H1 (cell line): ENCODE measurements around the gene CELSR1. TPM values are rescaled to one million over a fixed set of nuclear protein-coding genes. Genes with fewer than 3 reads are reported as not detected.

Source experiments
- CTCF ChIA-PET: fragments of 300-600 bp; sonication (Branson Sonifier 250); formaldehyde crosslinking; loops from one replicate; lab custom pipeline; 2021; ENCODE audit not compliant: partially characterized antibody; lab: Charles Lee
- POLR2A ChIA-PET: fragments of 300-600 bp; sonication (Branson Sonifier 250); formaldehyde crosslinking; loops from one replicate; lab custom pipeline; 2021; ENCODE audit warnings: inconsistent platforms; ENCODE audit not compliant: partially characterized antibody; lab: Charles Lee
- DNase-seq, 2 experiments: peaks; one replicate each; pipeline versions ENCODE4 v3.0.0 to v3.0.0-alpha.2; 2010 to 2022; ENCODE audit warnings: low spot score in 2 of 2, low read depth in 1 of 2, mixed read lengths in 1 of 2
- FAIRE-seq: peaks from 2 replicates; lab custom pipeline; 2011; peaks lifted over from hg19 to GRCh38; lab: Jason Lieb, UNC
- H2AFZ ChIP-seq: 2 replicates; pipeline ENCODE4 v1.8.1; 2012; ENCODE audit warnings: low read length, inconsistent platforms
- H2AK5ac ChIP-seq: 2 replicates; pipeline ENCODE4 v1.6.1; 2013; ENCODE audit warnings: low read depth, low read length
- H2BK120ac ChIP-seq: replicated peaks from 2 replicates; pipeline ENCODE3; 2013; ENCODE audit warnings: low read depth, low read length, inconsistent platforms
- H2BK12ac ChIP-seq: 2 replicates; pipeline ENCODE4 v1.6.1; 2013; ENCODE audit warnings: low read depth, low read length
- H2BK15ac ChIP-seq: 2 replicates; pipeline ENCODE4 v1.6.1; 2013; ENCODE audit warnings: low read length
- H2BK20ac ChIP-seq: 2 replicates; pipeline ENCODE4 v1.6.1; 2013; ENCODE audit warnings: low read length
- H2BK5ac ChIP-seq: 2 replicates; pipeline ENCODE4 v1.6.1; 2013; ENCODE audit warnings: low read depth, low read length
- H3K14ac ChIP-seq: 2 replicates; pipeline ENCODE4 v1.6.1; 2013; ENCODE audit warnings: inconsistent platforms; ENCODE audit not compliant: insufficient read length
- H3K18ac ChIP-seq: 2 replicates; pipeline ENCODE4 v1.6.1; 2013; ENCODE audit warnings: low read length; ENCODE audit errors: extremely low read depth
- H3K23ac ChIP-seq: 2 replicates; pipeline ENCODE4 v1.6.1; 2013; ENCODE audit warnings: inconsistent platforms; ENCODE audit not compliant: insufficient read length
- H3K23me2 ChIP-seq: 2 replicates; pipeline ENCODE4 v1.6.1; 2013; ENCODE audit warnings: low read depth, low read length
- H3K27ac ChIP-seq: 2 replicates; pipeline ENCODE4 v1.6.1; 2011; ENCODE audit warnings: low read depth, low read length, inconsistent platforms
- H3K27me3 ChIP-seq, 4 experiments: replicated peaks in 1 of 4; 1 replicate in 1 of 4; 2 replicates in 3 of 4; pipeline versions ENCODE4 v1.6.1 to v1.8.1; 2011 to 2013; ENCODE audit warnings: low read length in 3 of 4, mild to moderate bottlenecking in 3 of 4, inconsistent platforms in 2 of 4, mixed read lengths in 2 of 4, moderate library complexity in 1 of 4; ENCODE audit not compliant: control insufficient read depth in 3 of 4, insufficient read depth in 3 of 4; ENCODE audit errors: extremely low read depth in 1 of 4
- H3K36me3 ChIP-seq, 4 experiments: 2 replicates each; pipeline versions ENCODE4 v1.6.1 to v1.8.1; 2011 to 2013; ENCODE audit warnings: mild to moderate bottlenecking in 4 of 4, low read length in 3 of 4, moderate library complexity in 2 of 4, control low read depth in 1 of 4, inconsistent platforms in 1 of 4; ENCODE audit not compliant: insufficient read depth in 4 of 4, control insufficient read depth in 2 of 4
- H3K4ac ChIP-seq: replicated peaks from 2 replicates; pipeline ENCODE3; 2013; ENCODE audit warnings: low read length, low read depth, mixed read lengths, inconsistent platforms; ENCODE audit not compliant: insufficient read length
- H3K4me1 ChIP-seq, 4 experiments: replicated peaks in 1 of 4; 1 replicate in 1 of 4; 2 replicates in 3 of 4; pipeline versions ENCODE4 v1.6.1 to v1.8.1; 2011 to 2013; ENCODE audit warnings: low read length in 3 of 4, inconsistent platforms in 2 of 4, mixed read lengths in 1 of 4; ENCODE audit not compliant: insufficient read depth in 4 of 4, control insufficient read depth in 3 of 4
- H3K4me2 ChIP-seq, 2 experiments: 2 replicates each; pipeline versions ENCODE4 v1.6.1 to v1.8.1; 2011 to 2013; ENCODE audit warnings: low read depth in 2 of 2, low read length in 2 of 2, control low read depth in 1 of 2, inconsistent platforms in 1 of 2, mild to moderate bottlenecking in 1 of 2; ENCODE audit not compliant: insufficient read depth in 1 of 2
- H3K4me3 ChIP-seq, 4 experiments: fragments of 200-600, 300-600 bp in 1 of 4; sonication (generic), shearing (Covaris generic), sonication (Bioruptor Twin) in 1 of 4; 2 replicates each; pipeline versions ENCODE4 v1.5.1 to v1.8.1; 2011 to 2016; ENCODE audit warnings: low read length in 4 of 4, low read depth in 3 of 4, control low read depth in 2 of 4, inconsistent platforms in 2 of 4, mild to moderate bottlenecking in 2 of 4, mixed read lengths in 1 of 4, moderate library complexity in 1 of 4; ENCODE audit not compliant: insufficient read depth in 2 of 4; ENCODE audit errors: extremely low read depth in 1 of 4
- H3K56ac ChIP-seq: replicated peaks from 2 replicates; pipeline ENCODE3; 2013; ENCODE audit warnings: low read depth, mild to moderate bottlenecking, mixed read lengths, low read length, inconsistent platforms; ENCODE audit not compliant: insufficient read length
- H3K79me1 ChIP-seq: 2 replicates; pipeline ENCODE4 v1.6.1; 2013; ENCODE audit warnings: low read depth, low read length, control low read depth
- H3K79me2 ChIP-seq, 2 experiments: 2 replicates each; pipeline versions ENCODE4 v1.6.1 to v1.8.1; 2012 to 2013; ENCODE audit warnings: low read length in 2 of 2, mild to moderate bottlenecking in 2 of 2, inconsistent platforms in 1 of 2; ENCODE audit not compliant: insufficient read depth in 2 of 2, control insufficient read depth in 1 of 2
- H3K9ac ChIP-seq, 4 experiments: replicated peaks in 1 of 4; 1 replicate in 1 of 4; 2 replicates in 3 of 4; pipeline versions ENCODE4 v1.6.1 to v1.8.1; 2011 to 2013; ENCODE audit warnings: low read depth in 3 of 4, low read length in 3 of 4, control low read depth in 2 of 4, mild to moderate bottlenecking in 2 of 4, moderate library complexity in 2 of 4, inconsistent platforms in 1 of 4; ENCODE audit errors: extremely low read depth in 1 of 4
- H3K9me3 ChIP-seq, 2 experiments: 2 replicates each; pipeline versions ENCODE4 v1.6.1 to v1.8.1; 2012 to 2013; ENCODE audit warnings: mild to moderate bottlenecking in 2 of 2, moderate library complexity in 2 of 2, control low read depth in 1 of 2, inconsistent platforms in 1 of 2, low read depth in 1 of 2, low read length in 1 of 2, mixed read lengths in 1 of 2; ENCODE audit not compliant: insufficient read depth in 2 of 2
- H4K20me1 ChIP-seq, 2 experiments: replicated peaks in 1 of 2; 2 replicates each; pipeline versions ENCODE3 to v1.8.1; 2011 to 2013; ENCODE audit warnings: inconsistent platforms in 2 of 2, low read length in 2 of 2, mild to moderate bottlenecking in 1 of 2; ENCODE audit not compliant: insufficient read depth in 2 of 2, control insufficient read depth in 1 of 2
- H4K5ac ChIP-seq: 2 replicates; pipeline ENCODE4 v1.6.1; 2013; ENCODE audit warnings: low read length, low read depth, mixed read lengths, inconsistent platforms; ENCODE audit not compliant: insufficient read length
- H4K8ac ChIP-seq: 2 replicates; pipeline ENCODE4 v1.8.0; 2013; ENCODE audit warnings: mild to moderate bottlenecking, moderate library complexity, low read length, inconsistent platforms; ENCODE audit not compliant: insufficient read depth; ENCODE audit errors: extremely low read depth
- H4K91ac ChIP-seq: replicated peaks from 2 replicates; pipeline ENCODE3; 2013; ENCODE audit warnings: low read length, mixed read lengths, inconsistent platforms; ENCODE audit not compliant: insufficient read length
- KDM1A ChIP-seq: fragments of 200-600, 300-600 bp; sonication (generic); IDR thresholded peaks from 2 replicates; pipeline ENCODE4 v1.7.1; 2016; ENCODE audit warnings: mild to moderate bottlenecking, low read length, borderline replicate concordance
- PHF8 ChIP-seq: fragments of 200-600 bp; sonication (generic); conservative IDR thresholded peaks from 2 replicates; pipeline ENCODE4 v1.7.1; 2012; ENCODE audit warnings: low read depth, mild to moderate bottlenecking, inconsistent platforms, low read length, moderate library complexity
- RAD21 ChIP-seq, 2 experiments: IDR thresholded peaks in 1 of 2; conservative IDR thresholded peaks in 1 of 2; 2 replicates each; pipeline ENCODE4 v1.6.1; 2011; ENCODE audit warnings: low read depth in 2 of 2, low read length in 2 of 2, improper control_type of control experiment in 1 of 2, inconsistent platforms in 1 of 2, mild to moderate bottlenecking in 1 of 2, moderate library complexity in 1 of 2
- RNF2 ChIP-seq: fragments of 200-900, 300-1000 bp; sonication (generic); IDR thresholded peaks from 2 replicates; pipeline ENCODE4 v1.7.1; 2016; ENCODE audit warnings: borderline replicate concordance, low read depth, mild to moderate bottlenecking, antibody characterized with exemption, low read length; ENCODE audit not compliant: poor library complexity, severe bottlenecking; ENCODE audit errors: missing control alignments
- WGBS, 2 experiments: shearing (Covaris generic) in 1 of 2; methylation state at CpG; one replicate each; pipeline versions ENCODE4 v1.1.6 to v1.1.7; 2013 to 2015; ENCODE audit warnings: low lambda C conversion rate in 2 of 2, mixed read lengths in 2 of 2, inconsistent platforms in 1 of 2, low coverage in 1 of 2, missing lambda C conversion rate in 1 of 2; ENCODE audit not compliant: insufficient replicate concordance in 2 of 2, insufficient coverage in 1 of 2, insufficient read length in 1 of 2; ENCODE audit errors: extremely low coverage in 1 of 2, missing lambda C conversion rate in 1 of 2; 5-methylcytosine and 5-hydroxymethylcytosine counted together
- polyA plus RNA-seq, 7 experiments: library from polyadenylated mRNA; depleted of rRNA in 3 of 7; stranded (reverse) in 5 of 7; unstranded in 2 of 7; fragments of >200 nt in 5 of 7; fragments of 200-250 nt in 2 of 7; gene quantifications; 1 replicate in 5 of 7; 2 replicates in 1 of 7; 4 replicates in 1 of 7; pipeline versions ENCODE4 v1.2.1 to v1.2.3, GENCODE V29; 2011 to 2013; ENCODE audit warnings: missing spikeins in 2 of 7, mixed read lengths in 2 of 7
- total RNA-seq: library from RNA; stranded (reverse); fragmentation: NEBNext Ultra II Directional; extraction: Animal tissue kit (Norgen Biotek cat#: 25700); gene quantifications from 2 replicates; pipeline ENCODE4 v1.2.1, GENCODE V29; 2021
- TF ChIP-seq, protein P1 (sequence below): IDR thresholded peaks from 2 replicates; pipeline ENCODE4 v1.6.1; 2012; ENCODE audit warnings: inconsistent platforms
- TF ChIP-seq, protein P2 (sequence below), 3 experiments: IDR thresholded peaks; 1 replicate in 2 of 3; 2 replicates in 1 of 3; pipeline versions ENCODE4 v1.5.1 to v1.6.1; 2011; ENCODE audit warnings: low read length in 3 of 3, mild to moderate bottlenecking in 3 of 3, inconsistent platforms in 2 of 3, low read depth in 1 of 3, moderate library complexity in 1 of 3; ENCODE audit not compliant: insufficient read depth in 1 of 3; ENCODE audit errors: control extremely low read depth in 1 of 3

CELSR1 gene
- total and polyA plus RNA-seq, 2 of the 8 experiments (the other 6 are each of a cell fraction or from before 2014, with no cell fraction given) = 9.0 to 12.4 TPM

- 90% methylated on average over 15 of the region's 17 CpGs; no CpG with 5 or more reads in 1 of the 2 experiments for WGBS, 2 experiments
- DNase-seq = no peak
- Histone ChIP-seq H3K9ac (no peak overlapping the region), H3K79me2 (no peaks in the 10 kb centered on the region), H4K5ac (no peak overlapping the region), H3K79me1 (no peaks in the 10 kb centered on the region), H2AFZ (no peak overlapping the region), H3K23me2 (peaks cover 13% of the 10 kb centered on the region; the same call in 1 of the 2 replicates), H2BK12ac (no peak overlapping the region), H3K9me3 (no peaks in the 10 kb centered on the region), H3K23ac (no peak overlapping the region), H4K91ac (no peak overlapping the region), H2BK15ac (no peak overlapping the region), H3K4me3 (no peak overlapping the region), H3K36me3 (no peaks in the 10 kb centered on the region), H4K8ac (peak overlapping the region; percentile 71; the same call in 1 of the 2 replicates), H3K4me2 (no peak overlapping the region), H2BK5ac (no peak overlapping the region), H3K27me3 (no peaks in the 10 kb centered on the region), H3K4ac (no peak overlapping the region), H2BK20ac (no peak overlapping the region), H3K18ac (no peak overlapping the region), H3K4me1 (peaks cover 0 to 2% (median 0%) of the 10 kb centered on the region in 4 experiments; a peak in 2 of 7 replicates), H2BK120ac (no peak overlapping the region), H3K14ac (no peak overlapping the region), H3K56ac (no peak overlapping the region), H3K27ac (no peak overlapping the region), H2AK5ac (no peak overlapping the region), H4K20me1 (no peaks in the 10 kb centered on the region)
- ChIA-PET CTCF (interaction anchor here (0.7 to 1.4 kb wide), 8 partner anchors 10 to 203 kb away, joined by 3 to 6 read pairs (median 4); partner anchors contain the start of gene TBC1D22A), POLR2A (interaction anchor here (0.8 to 1.4 kb wide), 2 partner anchors 112 to 192 kb away, joined by 3 read pairs; partner anchors contain the start of gene TBC1D22A)
- no peak for FAIRE-seq
- TF ChIP-seq RAD21 (IDR thresholded peaks at IDR 0.05 in 1 of 2, conservative IDR thresholded peaks at IDR 0.05 in 1 of 2; ENCODE audit: low read depth in 2 of 2, low read length in 2 of 2) = peak in 1 of 2 experiments; percentile 3; a peak in 2 of 4 replicates
- TF ChIP-seq RNF2 = no peak
- TF ChIP-seq, protein P1, sequence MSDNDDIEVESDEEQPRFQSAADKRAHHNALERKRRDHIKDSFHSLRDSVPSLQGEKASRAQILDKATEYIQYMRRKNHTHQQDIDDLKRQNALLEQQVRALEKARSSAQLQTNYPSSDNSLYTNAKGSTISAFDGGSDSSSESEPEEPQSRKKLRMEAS = no peak
- 0 out of 2 replicates have a peak, but pooled peaks have one; percentile 21 for TF ChIP-seq KDM1A
- TF ChIP-seq, protein P2, sequence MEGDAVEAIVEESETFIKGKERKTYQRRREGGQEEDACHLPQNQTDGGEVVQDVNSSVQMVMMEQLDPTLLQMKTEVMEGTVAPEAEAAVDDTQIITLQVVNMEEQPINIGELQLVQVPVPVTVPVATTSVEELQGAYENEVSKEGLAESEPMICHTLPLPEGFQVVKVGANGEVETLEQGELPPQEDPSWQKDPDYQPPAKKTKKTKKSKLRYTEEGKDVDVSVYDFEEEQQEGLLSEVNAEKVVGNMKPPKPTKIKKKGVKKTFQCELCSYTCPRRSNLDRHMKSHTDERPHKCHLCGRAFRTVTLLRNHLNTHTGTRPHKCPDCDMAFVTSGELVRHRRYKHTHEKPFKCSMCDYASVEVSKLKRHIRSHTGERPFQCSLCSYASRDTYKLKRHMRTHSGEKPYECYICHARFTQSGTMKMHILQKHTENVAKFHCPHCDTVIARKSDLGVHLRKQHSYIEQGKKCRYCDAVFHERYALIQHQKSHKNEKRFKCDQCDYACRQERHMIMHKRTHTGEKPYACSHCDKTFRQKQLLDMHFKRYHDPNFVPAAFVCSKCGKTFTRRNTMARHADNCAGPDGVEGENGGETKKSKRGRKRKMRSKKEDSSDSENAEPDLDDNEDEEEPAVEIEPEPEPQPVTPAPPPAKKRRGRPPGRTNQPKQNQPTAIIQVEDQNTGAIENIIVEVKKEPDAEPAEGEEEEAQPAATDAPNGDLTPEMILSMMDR (IDR thresholded peaks at IDR 0.05; ENCODE audit: control extremely low read depth in 1 of 3, insufficient read depth in 1 of 3, low read depth in 1 of 3, low read length in 3 of 3) = peak in 2 of 3 experiments; percentile 4 to 19; a peak in 2 of 4 replicates
- no peak for TF ChIP-seq PHF8
Measured at GRCh38 chr22:46569848-46570695, 32.7 kb upstream of the CELSR1 start.
